Gastroesophageal sphincter (tissue), 4 donors: Measurements from ENCODE around the gene SLC37A4. TPM values are rescaled to one million over a fixed set of nuclear protein-coding genes. Genes with fewer than 3 reads are reported as not detected.
A peak's percentile ranks its signal among the peaks of the same experiment; 100 is the strongest.
"Not testable (repeated sequence)": the region's sequence is repeated elsewhere in the genome, so short reads cannot be mapped to it uniquely, and the experiment has no call there.

Experiments used
- ATAC-seq: fragments of 150-250 bp; one replicate; pipeline ENCODE4 v1.9.1; 2016; ENCODE audit warnings: mild to moderate bottlenecking, moderate library complexity
- H3K27ac ChIP-seq, 4 donors: fragments of 200-600 bp; sonication (generic) in 3 of 4; 1 replicate in 3 of 4; 2 replicates in 1 of 4; pipeline ENCODE4 v1.5.1; 2016 to 2019
- H3K27me3 ChIP-seq: fragments of 200-600 bp; sonication (generic); one replicate; pipeline ENCODE4 v1.5.1; 2019
- H3K36me3 ChIP-seq, 2 donors: fragments of 200-600 bp; sonication (generic); one replicate each; pipeline ENCODE4 v1.5.1; 2019; ENCODE audit warnings: control low read depth in 1 of 2
- H3K4me1 ChIP-seq, 3 donors: fragments of 200-600 bp; sonication (generic); 1 replicate in 2 of 3; 2 replicates in 1 of 3; pipeline ENCODE4 v1.5.1; 2016 to 2019; ENCODE audit warnings: control low read depth in 2 of 3
- H3K4me3 ChIP-seq, 2 donors: fragments of 200-600 bp; sonication (generic); one replicate each; pipeline ENCODE4 v1.5.1; 2019; ENCODE audit warnings: mild to moderate bottlenecking in 1 of 2, moderate library complexity in 1 of 2
- H3K9me3 ChIP-seq, 3 donors: fragments of 200-600 bp; sonication (generic); one replicate each; pipeline ENCODE4 v1.5.1; 2017 to 2019; ENCODE audit warnings: control low read depth in 2 of 3
- EP300 ChIP-seq: sonication (generic); formaldehyde crosslinking; IDR thresholded peaks from one replicate; pipeline ENCODE4 v1.6.1; 2017; ENCODE audit warnings: antibody characterized with exemption, mild to moderate bottlenecking
- POLR2A ChIP-seq, 2 donors: fragments of 450-650 bp; IDR thresholded peaks; one replicate each; pipeline ENCODE4 v1.6.1; 2017; ENCODE audit warnings: antibody characterized with exemption in 2 of 2, mild to moderate bottlenecking in 2 of 2, moderate library complexity in 1 of 2
- POLR2AphosphoS5 ChIP-seq: sonication (generic); formaldehyde crosslinking; IDR thresholded peaks from one replicate; pipeline ENCODE4 v1.6.1; 2017; ENCODE audit warnings: antibody characterized with exemption
- WGBS, 2 donors: methylation state at CpG; one replicate each; pipeline ENCODE4 v1.1.5; 2018; ENCODE audit warnings: low coverage in 1 of 2; 5-methylcytosine and 5-hydroxymethylcytosine counted together
- total RNA-seq, 4 donors: library from RNA; depleted of rRNA; stranded (reverse); fragments of >200 nt; gene quantifications; one replicate each; pipeline ENCODE4 v1.1.0, GENCODE V29; 2016
- TF ChIP-seq, protein P1 (sequence below), 4 experiments: fragments of 200-600 bp in 2 of 4; fragments of 450-650 bp in 2 of 4; sonication (generic) in 1 of 4; IDR thresholded peaks; one replicate each; pipeline ENCODE4 v1.5.1; 2017 to 2019; ENCODE audit warnings: antibody characterized with exemption in 4 of 4, mild to moderate bottlenecking in 2 of 4, moderate library complexity in 2 of 4

The SLC37A4 gene
- total RNA-seq, 4 donors from 2014 or later, result 10.1 to 11.6 (median 11.1) TPM

DNA sequence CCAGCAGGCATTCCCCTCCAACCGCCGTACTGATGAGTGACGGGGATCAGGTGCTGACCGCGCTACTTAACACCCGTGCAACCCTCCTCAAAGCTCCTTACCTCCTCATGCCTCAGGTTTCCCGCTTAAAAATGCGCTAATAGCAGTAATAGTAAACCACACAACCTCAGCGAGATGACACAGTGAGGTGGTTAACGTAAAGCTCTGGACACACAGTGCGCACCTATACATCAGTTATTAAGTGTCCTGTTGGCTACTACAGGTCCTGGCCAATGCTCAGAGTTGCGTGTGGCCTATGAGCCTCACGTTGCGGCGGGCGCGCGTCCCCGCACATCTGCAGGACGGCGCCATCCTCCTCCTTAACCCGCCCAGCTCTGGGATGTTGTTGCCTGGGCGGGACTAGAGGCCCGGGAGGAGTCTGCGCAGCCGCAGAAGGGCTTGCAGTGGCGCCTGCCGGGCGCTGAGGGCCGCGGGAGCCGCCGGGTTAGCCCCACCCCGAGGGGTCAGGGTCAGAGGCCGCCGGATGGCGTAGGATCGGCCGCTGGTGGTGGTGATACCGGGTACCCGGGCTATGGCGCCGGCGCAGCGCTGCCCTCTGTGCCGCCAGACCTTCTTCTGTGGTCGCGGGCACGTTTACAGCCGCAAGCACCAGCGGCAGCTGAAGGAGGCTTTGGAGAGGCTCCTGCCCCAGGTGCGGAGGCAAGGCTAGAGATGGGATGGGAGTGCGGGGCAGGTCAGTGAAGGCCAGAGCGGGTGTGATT is 32.9 kb downstream of the SLC37A4 start, which contains the start of gene CENATAC:
CENATAC (plus strand) TSS at position 512 of the 761 bp plus-strand sequence; CDS start at position 572, 60 bp downstream.
- TF ChIP-seq EP300 (no peak), POLR2AphosphoS5 (peak; percentile 83), POLR2A (IDR thresholded peaks at IDR 0.05) (peak; percentile 73 to 81)
- TF ChIP-seq, protein P1, sequence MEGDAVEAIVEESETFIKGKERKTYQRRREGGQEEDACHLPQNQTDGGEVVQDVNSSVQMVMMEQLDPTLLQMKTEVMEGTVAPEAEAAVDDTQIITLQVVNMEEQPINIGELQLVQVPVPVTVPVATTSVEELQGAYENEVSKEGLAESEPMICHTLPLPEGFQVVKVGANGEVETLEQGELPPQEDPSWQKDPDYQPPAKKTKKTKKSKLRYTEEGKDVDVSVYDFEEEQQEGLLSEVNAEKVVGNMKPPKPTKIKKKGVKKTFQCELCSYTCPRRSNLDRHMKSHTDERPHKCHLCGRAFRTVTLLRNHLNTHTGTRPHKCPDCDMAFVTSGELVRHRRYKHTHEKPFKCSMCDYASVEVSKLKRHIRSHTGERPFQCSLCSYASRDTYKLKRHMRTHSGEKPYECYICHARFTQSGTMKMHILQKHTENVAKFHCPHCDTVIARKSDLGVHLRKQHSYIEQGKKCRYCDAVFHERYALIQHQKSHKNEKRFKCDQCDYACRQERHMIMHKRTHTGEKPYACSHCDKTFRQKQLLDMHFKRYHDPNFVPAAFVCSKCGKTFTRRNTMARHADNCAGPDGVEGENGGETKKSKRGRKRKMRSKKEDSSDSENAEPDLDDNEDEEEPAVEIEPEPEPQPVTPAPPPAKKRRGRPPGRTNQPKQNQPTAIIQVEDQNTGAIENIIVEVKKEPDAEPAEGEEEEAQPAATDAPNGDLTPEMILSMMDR (IDR thresholded peaks at IDR 0.05), result no peak
- Histone ChIP-seq H3K27ac (peak within 1 kb of the TSS; percentile 85 to 96 (median 94)), H3K36me3 (peaks cover 0 to 36% of the 10 kb centered on the region in 2 donors), H3K4me1 (peaks cover 0 to 46% (median 17%) of the 10 kb centered on the region in 3 donors), H3K9me3 (no peaks in the 10 kb centered on the region), H3K27me3 (no peaks in the 10 kb centered on the region), H3K4me3 (peak within 1 kb of the TSS; percentile 78 to 91)
- 3% methylated on average over 10 of the region's 54 CpGs; no CpG with 5 or more reads in 1 of the 2 donors for WGBS, 2 donors
- peak; percentile 99 for ATAC-seq

- H3K27ac ChIP-seq, result peak overlapping the region; percentile 5 to 96 (median 90)
- WGBS, 2 donors, result 10 to 11% methylated on average over 9 to 13 of the region's 22 CpGs
- TF ChIP-seq, protein P1 (IDR thresholded peaks at IDR 0.05), result peak in 1 of 4 experiments; percentile 5
- no peak for TF ChIP-seq EP300
- no peak for TF ChIP-seq POLR2AphosphoS5
- TF ChIP-seq POLR2A (IDR thresholded peaks at IDR 0.05), result no peak
- no peaks in the 10 kb centered on the region for H3K9me3 ChIP-seq
- ATAC-seq, result peak; percentile 6
- H3K36me3 ChIP-seq, result peaks cover 0 to 28% of the 10 kb centered on the region in 2 donors
- peak overlapping the region; percentile 78 to 91 for H3K4me3 ChIP-seq
- peaks cover 0 to 46% (median 17%) of the 10 kb centered on the region in 3 donors for H3K4me1 ChIP-seq
- H3K27me3 ChIP-seq, result no peaks in the 10 kb centered on the region
Observed at GRCh38 chr11:118996926-118997626, 33.6 kb downstream of the SLC37A4 start.

DNA sequence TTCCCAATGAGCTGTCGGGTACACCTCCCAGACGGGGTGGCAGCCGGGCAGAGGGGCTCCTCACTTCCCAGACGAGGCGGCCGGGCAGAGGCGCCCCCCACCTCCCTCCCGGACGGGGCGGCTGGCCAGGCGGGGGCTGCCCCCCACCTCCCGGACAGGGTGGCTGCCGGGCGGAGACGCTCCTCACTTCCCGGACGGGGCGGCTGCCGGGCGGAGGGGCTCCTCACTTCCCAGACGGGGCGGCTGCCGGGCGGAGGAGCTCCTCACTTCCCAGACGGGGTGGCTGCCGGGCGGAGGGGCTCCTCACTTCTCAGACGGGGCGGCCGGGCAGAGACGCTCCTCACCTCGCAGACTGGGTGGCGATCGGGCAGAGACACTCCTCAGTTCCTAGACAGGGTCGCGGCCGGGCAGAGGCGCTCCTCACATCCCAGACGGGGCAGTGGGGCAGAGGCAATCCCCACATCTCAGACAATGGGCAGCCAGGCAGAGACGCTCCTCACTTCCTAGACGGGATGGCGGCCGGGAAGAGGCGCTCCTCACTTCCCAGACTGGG is 39.1 kb downstream of the SLC37A4 start:
- H3K9me3 ChIP-seq, H3K4me3 ChIP-seq, ATAC-seq, H3K36me3 ChIP-seq, H3K4me1 ChIP-seq, H3K27me3 ChIP-seq, H3K27ac ChIP-seq: not testable (repeated sequence)
- no CpG with 5 or more reads among the region's 44 CpGs for WGBS, 2 donors

- Histone ChIP-seq H3K27ac (no peak overlapping the region), H3K36me3 (no peaks in the 10 kb centered on the region), H3K4me3 (no peak overlapping the region), H3K9me3 (no peaks in the 10 kb centered on the region), H3K27me3 (no peaks in the 10 kb centered on the region), H3K4me1 (no peaks in the 10 kb centered on the region)
- 80 to 81% methylated on average over 3 to 5 of the region's 5 CpGs for WGBS, 2 donors
- no peak for ATAC-seq
- no peak for TF ChIP-seq POLR2A (IDR thresholded peaks at IDR 0.05)
- TF ChIP-seq, protein P1 (IDR thresholded peaks at IDR 0.05), result no peak
- no peak for TF ChIP-seq POLR2AphosphoS5
- no peak for TF ChIP-seq EP300
Observed at GRCh38 chr11:118988280-118988679, 42.4 kb downstream of the SLC37A4 start.

DNA sequence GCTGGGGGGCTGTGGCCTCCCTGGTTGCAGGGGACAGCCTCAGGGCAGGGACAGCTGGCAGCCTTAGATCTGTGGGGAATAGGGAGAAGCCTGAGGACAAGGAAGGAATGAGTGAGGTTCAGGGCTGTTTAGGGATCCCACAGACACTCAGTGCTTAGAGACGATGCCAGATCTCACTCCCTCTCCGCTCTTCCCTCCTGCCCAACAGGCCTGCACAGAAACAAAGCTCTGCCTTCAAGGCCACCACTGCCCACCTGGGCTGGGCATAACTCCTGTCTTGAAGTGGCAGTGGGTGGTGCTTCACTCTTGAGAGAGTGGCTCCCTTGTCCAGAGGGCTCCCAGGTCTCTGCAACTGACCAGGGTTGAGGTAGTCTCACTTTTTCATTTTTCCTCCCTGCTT is 45.9 kb downstream of the SLC37A4 start:
- H3K9me3 ChIP-seq, result no peaks in the 10 kb centered on the region
- no peaks in the 10 kb centered on the region for H3K36me3 ChIP-seq
- no peak overlapping the region for H3K27ac ChIP-seq
- no peak for TF ChIP-seq POLR2AphosphoS5
- TF ChIP-seq EP300, result no peak
- TF ChIP-seq POLR2A (IDR thresholded peaks at IDR 0.05), result no peak
- TF ChIP-seq, protein P1 (IDR thresholded peaks at IDR 0.05), result no peak
- 100% methylated on average over 1 of the region's 2 CpGs; no CpG with 5 or more reads in 1 of the 2 donors for WGBS, 2 donors
- H3K4me3 ChIP-seq, result no peak overlapping the region
- ATAC-seq, result no peak
- H3K4me1 ChIP-seq, result peaks cover 0 to 7% (median 0%) of the 10 kb centered on the region in 3 donors
- peaks cover 9% of the 10 kb centered on the region for H3K27me3 ChIP-seq

GRCh38 chr11:118984337-118984736 is 46.3 kb downstream of the SLC37A4 start:
- 60 to 87% methylated on average over 3 to 4 of the region's 8 CpGs for WGBS, 2 donors
- not testable (repeated sequence) for H3K9me3 ChIP-seq, H3K4me3 ChIP-seq, H3K27ac ChIP-seq, H3K36me3 ChIP-seq, ATAC-seq
- peaks cover 0 to 10% (median 0%) of the 10 kb centered on the region in 3 donors for H3K4me1 ChIP-seq
- peaks cover 14% of the 10 kb centered on the region for H3K27me3 ChIP-seq
